GM21723 (cell line): ENCODE data around the gene ILK.

Source experiments
- ATAC-seq: cut with Tn5 transposase; IDR thresholded peaks from one replicate; pipeline ENCODE4 v1.9.1; 2021; ENCODE audit warnings: mild to moderate bottlenecking, moderate library complexity; ENCODE audit not compliant: unreplicated experiment

ILK gene

DNA sequence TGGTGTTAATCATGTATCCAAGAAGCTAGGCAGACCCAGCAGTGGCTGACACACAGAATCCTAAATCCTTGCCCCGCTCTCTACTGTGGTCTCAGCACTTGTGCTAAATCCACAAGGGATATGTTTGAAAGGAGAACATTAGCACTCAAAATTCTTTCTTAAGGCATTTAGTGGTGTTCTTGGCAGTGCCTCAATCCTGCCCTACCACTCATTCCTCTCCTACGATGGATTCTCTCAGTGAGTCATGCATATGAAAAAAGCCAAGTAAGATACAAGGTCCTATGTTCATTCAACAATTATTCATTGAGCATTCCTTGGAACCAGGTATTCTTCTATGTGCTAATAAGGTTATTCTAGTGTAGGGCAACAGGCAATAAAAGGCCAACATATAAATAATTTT, 31.4 kb upstream of the ILK start:
- no peak for ATAC-seq

DNA sequence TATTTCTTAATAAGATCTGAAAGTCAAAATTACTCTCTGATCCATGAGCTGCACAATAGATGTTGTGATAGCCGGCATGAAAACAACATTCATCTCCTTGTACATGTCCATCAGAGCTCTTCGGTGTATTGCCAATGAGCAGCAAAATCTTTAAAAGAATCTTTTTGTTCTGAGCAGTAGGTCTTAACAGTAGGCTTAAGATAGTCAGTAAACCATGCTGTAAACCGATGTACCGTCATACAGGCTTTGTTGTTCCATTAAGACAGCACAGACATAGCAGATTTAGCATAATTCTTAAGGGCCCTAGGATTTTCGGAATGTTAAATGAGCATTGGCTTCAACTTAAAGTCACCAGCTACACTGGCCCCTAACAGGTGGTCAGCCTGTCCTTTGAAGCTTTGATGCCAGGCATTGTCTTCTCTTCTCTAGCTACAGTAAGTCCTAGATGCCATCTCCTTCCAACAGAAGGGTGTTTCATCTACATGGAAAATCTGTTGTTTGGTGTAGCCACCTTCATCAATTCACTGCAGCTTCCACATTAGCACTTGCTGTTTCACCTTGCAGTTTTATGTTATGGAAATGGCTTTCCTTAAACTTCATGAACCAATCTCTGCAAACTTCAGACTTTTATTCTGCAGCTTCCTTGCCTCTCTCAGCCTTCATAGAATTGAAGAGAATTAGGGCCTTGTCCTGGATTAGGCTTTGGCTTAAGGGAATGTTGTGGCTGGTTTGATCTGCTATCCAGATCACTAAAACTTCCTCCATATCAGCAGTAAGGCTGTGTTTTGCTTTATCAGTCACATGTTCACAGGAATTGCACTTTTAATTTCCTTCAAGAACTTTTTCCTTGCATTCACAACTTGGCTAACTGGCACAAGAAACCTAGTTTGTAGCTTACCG, 28.5 kb upstream of the ILK start:
- no peak for ATAC-seq

GRCh38 chr11:6576471-6577373, 26.9 kb upstream of the ILK start:
- ATAC-seq, result no peak

DNA sequence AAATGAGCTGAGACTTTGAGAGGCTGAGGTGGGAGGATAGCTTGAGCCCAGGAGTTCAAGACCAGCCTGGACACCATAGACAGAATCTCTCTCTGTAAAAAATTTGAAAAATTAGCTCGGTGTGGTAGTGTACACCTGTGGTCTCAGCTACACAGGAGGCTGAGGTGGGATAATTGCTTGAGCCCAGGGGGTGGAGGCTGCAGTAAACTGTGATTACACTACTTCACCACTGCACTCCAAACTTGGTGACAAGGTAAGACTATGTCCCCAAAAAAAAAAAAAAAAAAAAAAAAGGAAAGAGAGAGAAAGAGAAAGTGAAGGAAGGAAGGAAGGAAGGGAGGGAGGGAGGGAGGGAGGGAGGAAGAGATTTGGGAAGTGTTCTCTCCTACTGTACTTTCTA, 25.4 kb upstream of the ILK start:
- ATAC-seq, result no peak

GRCh38 chr11:6579681-6580080, 23.9 kb upstream of the ILK start:
- no peak for ATAC-seq

GRCh38 chr11:6583584-6583983, 20.0 kb upstream of the ILK start:
- ATAC-seq, result no peak

DNA sequence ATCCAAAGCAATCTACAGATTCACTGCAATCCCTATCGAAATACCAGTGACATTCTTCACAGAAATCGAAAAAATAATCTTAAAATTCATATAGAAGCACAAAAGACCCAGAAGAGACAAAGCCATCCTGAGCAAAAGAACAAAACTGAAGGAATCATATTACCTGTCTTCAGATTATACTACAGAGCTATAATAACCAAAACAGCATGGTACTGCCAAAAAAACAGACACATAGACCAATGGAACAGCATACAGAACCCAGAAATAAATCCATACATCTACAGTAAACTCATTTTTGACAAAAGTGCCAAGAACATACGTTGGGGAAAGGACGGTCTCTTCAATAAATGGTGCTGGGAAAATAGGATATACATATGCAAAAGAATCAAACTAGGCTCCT, 19.0 kb upstream of the ILK start:
- ATAC-seq, result no peak

GRCh38 chr11:6586434-6587359, 16.9 kb upstream of the ILK start:
- ATAC-seq, result no peak

DNA sequence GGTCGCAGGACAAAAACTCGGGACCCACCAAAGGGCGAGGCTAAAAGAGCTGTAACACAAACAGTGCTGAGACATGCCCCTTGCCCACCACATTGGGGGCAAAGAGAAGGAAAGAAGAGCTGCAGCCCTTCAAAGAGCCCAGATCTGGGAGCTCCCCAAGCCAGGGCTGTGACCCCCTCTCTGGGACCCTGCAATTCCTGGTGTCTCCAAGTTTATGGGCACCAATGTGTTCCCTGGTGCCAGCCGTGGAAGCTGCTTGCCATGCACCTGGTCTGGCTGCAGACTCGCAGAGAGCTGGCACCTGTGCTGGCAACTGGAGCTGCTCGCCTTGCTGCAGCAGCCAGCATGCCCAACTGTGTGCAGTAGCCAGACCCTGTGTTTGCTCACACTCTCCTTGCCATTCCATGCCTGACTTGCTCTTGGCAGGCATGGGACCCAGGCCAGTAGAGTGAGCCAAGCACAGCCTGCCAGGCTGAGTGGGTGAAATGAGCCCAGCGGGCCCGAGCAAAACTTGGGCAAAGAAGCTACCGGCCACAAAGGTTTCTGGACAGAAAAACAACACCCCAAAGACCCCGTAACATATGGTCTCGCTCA, 16.1 kb upstream of the ILK start:
- ATAC-seq, result no peak

DNA sequence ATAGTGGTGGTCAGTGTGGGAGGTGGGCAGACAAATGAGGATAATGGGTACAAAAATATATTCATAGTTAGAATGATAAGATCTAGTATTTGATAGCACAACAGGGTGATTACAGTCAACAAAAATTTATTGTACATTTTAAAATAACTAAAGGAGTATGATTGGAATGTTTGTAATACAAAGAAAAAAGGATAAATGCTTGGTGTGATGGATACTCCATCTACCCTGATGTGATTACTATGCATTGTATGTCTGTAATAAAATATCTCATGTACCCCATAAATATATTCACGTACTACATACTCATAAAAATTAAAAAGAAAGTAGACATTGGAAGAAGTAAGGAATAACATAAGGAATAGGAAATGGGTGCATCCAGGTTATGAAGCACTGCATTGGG, 15.6 kb upstream of the ILK start:
- no peak for ATAC-seq

GRCh38 chr11:6594142-6594768, 9.3 kb upstream of the ILK start:
- no peak for ATAC-seq

DNA sequence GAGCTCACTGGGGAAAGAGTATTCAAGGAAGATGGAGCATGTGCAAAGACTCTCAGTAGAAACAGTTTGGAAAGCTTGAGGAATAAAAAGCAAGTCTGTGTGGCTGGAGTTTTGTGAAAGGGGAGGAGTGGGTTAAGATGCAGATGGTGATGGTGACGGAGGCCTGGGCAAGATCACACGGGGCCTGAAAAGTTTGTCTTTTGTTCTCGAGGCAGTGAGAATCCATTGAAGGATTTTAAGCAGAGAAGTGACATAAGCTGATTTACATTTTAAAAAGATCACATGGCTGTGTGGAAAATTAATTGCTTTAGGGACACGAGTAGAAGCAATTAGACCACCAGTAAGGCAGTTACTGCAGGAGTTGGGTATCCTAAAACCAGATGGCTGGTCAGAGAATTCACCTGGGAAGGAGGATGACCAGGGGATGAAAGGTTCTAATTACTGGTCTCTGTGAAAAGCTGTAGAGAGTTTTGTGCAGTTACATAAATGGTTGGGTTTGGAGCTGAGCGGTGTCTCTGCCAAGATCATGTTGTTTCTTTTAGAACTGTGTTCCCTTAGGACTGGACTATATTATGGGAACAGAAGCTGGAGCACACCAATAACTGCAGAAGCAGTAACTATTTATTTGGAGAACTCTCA, 7.2 kb upstream of the ILK start:
- no peak for ATAC-seq

- no peak for ATAC-seq
These were observed 5.0 kb upstream of the ILK start for GRCh38 chr11:6598555-6598954.

DNA sequence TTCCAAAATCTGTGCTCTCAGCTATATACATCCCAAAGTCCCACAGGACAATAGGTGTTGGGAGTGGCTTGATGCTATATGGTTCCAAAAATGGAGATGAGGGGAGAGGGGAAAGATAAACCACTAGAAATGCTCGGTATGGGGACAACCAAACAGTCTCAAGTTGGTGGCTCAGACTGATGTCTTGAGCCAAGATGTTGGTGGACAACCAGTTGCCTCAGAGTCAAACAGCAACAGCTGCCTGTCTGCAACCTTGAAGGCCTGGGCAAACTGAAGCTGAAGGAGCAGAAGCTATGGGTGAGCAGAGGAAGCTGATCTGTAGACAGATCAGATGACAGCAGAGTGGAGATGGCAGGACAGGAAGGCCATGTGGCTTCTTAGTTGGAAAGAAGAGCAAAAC, 4.1 kb upstream of the ILK start:
- ATAC-seq, result no peak

DNA sequence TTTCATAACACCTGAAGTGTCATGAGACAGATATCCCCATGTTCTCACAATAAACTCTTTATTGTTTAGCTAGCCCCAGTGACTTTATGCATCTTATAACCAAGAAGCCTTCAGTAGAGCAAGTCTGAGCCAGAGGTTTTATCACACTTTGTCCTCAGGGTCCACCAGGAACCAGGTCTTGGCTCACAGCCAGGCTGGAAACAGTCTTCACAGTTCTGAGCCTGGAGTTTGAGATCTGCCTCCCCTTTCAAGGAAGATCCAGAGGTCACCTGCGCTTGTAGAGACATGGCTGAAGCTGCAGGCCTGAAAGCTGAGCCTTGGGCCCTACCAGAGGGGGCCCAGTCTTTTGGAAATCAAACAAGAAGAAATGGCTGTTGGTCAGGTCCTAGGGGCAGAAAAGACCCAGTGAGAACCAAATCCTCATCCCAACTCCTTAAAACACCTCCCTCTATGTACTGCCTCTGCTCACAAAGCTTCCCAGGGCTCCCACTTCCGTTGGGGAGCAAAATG, 3.6 kb upstream of the ILK start:
- no peak for ATAC-seq

DNA sequence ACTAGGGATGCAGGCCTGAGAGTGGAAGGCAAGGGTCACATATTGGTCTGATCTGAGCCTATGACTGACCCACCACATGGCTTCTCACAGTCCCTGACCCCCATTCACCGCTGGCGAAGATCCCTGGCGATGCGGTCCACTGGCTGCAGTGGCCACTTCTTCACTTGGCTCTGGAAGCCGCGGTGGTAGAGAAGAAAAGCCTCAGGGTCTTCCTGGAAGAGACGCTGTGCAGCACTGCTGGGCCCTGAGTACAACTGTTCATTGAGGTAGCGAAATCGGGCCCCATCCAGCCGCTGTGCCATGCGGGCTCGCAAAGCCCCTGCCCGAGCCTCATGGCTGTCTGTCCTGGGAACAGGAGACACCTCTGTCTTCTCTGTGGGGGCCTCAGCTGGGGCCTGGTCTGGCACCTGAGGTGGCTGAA, 2.5 kb upstream of the ILK start:
- ATAC-seq, result no peak

DNA sequence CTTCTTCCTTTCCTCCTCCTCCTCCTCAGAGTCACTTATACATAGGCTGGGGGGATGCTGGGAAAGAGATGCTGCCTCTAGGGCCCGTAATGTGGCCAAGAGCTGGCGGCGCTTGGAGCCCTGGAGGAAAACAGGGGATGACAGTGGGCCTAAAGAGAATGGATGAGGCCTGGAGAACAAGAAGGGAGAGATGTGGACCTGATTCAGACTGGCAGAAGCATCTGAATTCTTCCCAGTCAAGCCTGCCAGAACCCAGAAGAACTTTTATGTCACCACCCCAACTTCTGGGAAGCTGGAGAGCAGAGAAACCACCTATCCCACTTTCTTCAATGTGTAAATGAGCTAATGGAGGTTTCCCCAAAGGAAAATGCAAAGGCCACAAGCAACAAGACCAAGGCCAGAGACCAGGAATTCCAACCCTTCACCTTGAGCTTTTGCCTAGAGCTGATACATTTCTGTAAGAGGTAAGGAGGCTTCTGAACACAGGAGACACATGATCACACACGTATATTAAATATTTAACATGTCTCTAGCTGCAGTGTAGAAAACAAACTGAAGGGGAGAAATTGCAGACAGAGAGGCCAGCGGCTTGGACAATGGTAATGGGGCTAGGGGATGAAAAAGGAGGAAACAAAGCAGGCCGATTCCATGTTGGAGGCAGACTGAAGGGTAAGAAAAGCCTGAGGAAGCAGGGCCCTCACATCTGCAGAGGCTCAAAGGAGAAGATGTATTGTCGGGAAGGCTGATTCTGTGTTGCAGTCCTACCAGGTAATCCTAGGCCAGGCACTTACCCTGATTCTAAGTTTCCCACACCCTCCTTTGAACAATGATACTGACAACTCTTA, 1.3 kb upstream of the ILK start:
- no peak for ATAC-seq

GRCh38 chr11:6604081-6604626, 580 bp downstream of the ILK start:
- peak; percentile 43 for ATAC-seq
